ENCODE results near the gene IL25. TPM values are rescaled to one million over a fixed set of nuclear protein-coding genes. Genes with fewer than 3 reads are reported as not detected.
A peak's percentile ranks its signal among the peaks of the same experiment; 100 is the strongest.

The IL25 gene
- total and polyA plus RNA-seq, 4 experiments from 2014 or later, result not detected

DNA sequence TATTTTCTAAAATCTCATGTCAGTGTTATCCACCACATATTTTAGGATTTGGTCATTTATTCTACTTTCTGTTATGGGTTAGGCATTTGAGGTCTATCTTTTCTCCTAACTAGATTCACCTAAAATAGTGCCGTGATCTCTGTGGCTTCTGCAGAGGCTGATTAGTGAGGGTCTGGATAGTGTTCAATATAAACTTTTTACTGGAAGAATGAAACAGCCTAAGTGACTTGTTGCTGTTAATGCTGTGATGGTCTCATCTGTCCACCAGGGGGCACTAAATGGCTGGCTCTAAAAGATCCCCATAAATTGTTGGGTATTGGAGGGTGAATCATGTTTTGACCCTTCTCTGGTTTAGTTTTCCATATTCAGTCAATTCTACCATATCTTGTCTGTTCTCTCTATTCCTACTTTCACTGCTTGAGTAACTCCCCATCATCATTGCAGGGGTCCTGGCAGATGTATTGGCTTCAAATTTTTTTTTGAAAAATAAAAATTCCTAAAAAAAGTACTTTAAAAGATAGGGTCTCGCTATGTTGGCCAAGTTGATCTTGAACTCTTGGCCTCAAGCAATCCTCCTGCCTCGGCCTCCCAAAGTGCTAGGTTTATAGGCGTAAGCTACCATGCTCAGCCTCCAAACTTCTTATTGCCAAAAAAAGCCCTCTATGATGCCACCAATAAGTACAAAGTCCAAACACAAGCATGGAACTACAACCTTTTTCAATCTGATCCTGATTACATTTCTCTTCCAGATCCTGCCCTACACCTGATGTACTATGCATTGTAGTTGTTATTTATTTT is 44.5 kb upstream of the IL25 start:
- Mint-ChIP-seq H3K4me3 (no peak overlapping the region), H3K9me3 (no peaks in the 10 kb centered on the region), H3K4me1 (peaks cover 3 to 8% (median 5%) of the 10 kb centered on the region in 4 donors), H3K27me3 (peaks cover 0 to 2% of the 10 kb centered on the region in 2 donors), H3K36me3 (peaks cover 16 to 27% of the 10 kb centered on the region in 2 donors), H3K27ac (peak overlapping the region in 2 of 7 donors; percentile 28 to 60)
- Histone ChIP-seq H3K36me3 (ENCODE audit: insufficient read depth, low read length) (peaks cover 18% of the 10 kb centered on the region), H3K27ac (ENCODE audit: low read depth, low read length) (no peak overlapping the region), H3K4me1 (ENCODE audit: insufficient read depth, low read length) (peaks cover 9% of the 10 kb centered on the region), H3K4me3 (ENCODE audit: low read length in 2 of 2) (no peak overlapping the region), H3K9me3 (ENCODE audit: control insufficient read depth in 1 of 2, low read length in 2 of 2) (no peaks in the 10 kb centered on the region), H3K27me3 (ENCODE audit: insufficient read depth, low read length) (no peaks in the 10 kb centered on the region)
- ChIA-PET POLR2A (ENCODE audit: partially characterized antibody) (interaction anchor here (0.8 to 1.5 kb wide), 2 partner anchors 26 to 42 kb away, joined by 3 read pairs; partner anchors contain the start of gene HOMEZ), CTCF (ENCODE audit: partially characterized antibody) (interaction anchor here (1.2 to 3.0 kb wide), 10 partner anchors 17 to 232 kb away, joined by 4 to 25 read pairs (median 6); no protein-coding TSS in a partner anchor)
- intact Hi-C loops (cut with micrococcal nuclease), result loop anchor here (1.0 to 10.0 kb wide), 5 partner anchors 52 to 733 kb away; partner anchors contain the start of gene ABHD4
- DNase-seq, result peak; percentile 48 to 64 (median 60)

DNA sequence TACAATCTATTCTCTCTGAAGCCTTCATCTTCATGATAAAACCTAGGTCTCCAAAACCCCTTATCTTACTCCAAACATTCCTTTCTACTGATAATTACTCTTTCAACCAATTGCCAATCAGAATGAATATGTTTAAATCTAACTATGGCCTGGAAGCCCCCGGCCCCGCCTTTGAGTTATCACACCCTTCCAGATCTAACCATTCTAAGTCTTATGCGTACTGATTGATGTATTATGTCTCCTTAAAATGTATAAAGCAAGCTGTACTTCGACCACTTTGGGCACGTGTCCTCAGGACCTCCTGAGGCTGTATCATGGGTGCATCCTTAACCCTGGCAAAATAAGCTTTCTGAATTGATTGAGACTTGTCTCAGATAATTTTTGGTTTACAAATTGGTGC is 37.0 kb upstream of the IL25 start:
- Mint-ChIP-seq H3K27ac (no peak overlapping the region), H3K36me3 (no peaks in the 10 kb centered on the region), H3K4me3 (no peak overlapping the region), H3K9me3 (peaks cover 0 to 4% (median 0%) of the 10 kb centered on the region in 8 donors), H3K4me1 (no peaks in the 10 kb centered on the region), H3K27me3 (peaks cover 12 to 18% of the 10 kb centered on the region in 2 donors)
- H3K27ac ChIP-seq (ENCODE audit: low read depth, low read length), result no peak overlapping the region
- intact Hi-C loops (cut with micrococcal nuclease), result no loop called here
- ChIA-PET POLR2A (ENCODE audit: partially characterized antibody) (interaction anchor here (1.0 kb wide), 1 partner anchor 14 kb away, joined by 3 read pairs; no protein-coding TSS in a partner anchor), CTCF (ENCODE audit: partially characterized antibody) (interaction anchor here (1.3 kb wide), 1 partner anchor 45 kb away, joined by 4 read pairs; no protein-coding TSS in a partner anchor)
- no peaks in the 10 kb centered on the region for H3K4me1 ChIP-seq (ENCODE audit: insufficient read depth, low read length)
- no peaks in the 10 kb centered on the region for H3K36me3 ChIP-seq (ENCODE audit: insufficient read depth, low read length)
- no peak overlapping the region for H3K4me3 ChIP-seq (ENCODE audit: low read length in 2 of 2)
- no peaks in the 10 kb centered on the region for H3K27me3 ChIP-seq (ENCODE audit: insufficient read depth, low read length)
- DNase-seq, result no peak
- H3K9me3 ChIP-seq (ENCODE audit: control insufficient read depth in 1 of 2, low read length in 2 of 2), result no peaks in the 10 kb centered on the region

DNA sequence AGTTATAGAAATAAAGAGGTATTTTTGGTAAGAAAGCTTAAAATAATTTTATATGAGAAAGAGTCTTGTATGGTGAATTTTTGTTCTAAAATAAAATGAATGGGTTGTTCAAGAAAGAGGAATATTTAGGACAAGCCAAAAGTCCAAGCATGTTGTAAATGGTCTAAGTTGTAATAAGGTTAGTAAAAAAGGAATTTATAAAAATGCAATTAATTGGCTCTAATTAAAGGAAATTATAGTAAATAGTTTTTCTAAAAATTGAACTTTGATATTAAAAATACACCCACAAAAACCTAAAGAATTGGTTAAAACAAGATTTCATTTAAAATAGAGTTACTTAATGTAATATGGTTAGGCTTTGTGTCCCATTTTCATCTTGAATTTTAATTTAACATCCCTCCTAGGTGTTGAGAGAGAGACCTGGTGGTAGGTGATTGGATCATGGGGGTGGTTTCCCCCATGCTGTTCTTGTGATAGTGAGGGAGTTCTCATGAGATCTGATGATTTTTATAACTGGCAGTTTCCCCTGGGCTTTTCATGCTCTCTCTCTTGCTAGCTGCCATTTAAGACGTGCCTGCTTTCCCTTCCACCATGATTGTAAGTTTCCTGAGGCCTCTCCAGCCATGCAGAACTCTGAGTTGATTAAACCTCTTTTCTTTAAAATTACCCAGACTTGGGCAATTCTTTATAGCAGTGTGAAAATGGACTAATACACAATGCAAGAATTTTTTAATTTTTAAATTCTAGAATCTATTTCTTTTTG is 32.9 kb upstream of the IL25 start:
- no peak for DNase-seq
- CTCF ChIA-PET (ENCODE audit: partially characterized antibody), result interaction anchor here (1.4 kb wide), 1 partner anchor 41 kb away, joined by 4 read pairs; no protein-coding TSS in a partner anchor
- H3K4me1 ChIP-seq (ENCODE audit: insufficient read depth, low read length), result no peaks in the 10 kb centered on the region
- Mint-ChIP-seq H3K27ac (no peak overlapping the region), H3K4me3 (no peak overlapping the region), H3K9me3 (peaks cover 0 to 2% (median 0%) of the 10 kb centered on the region in 8 donors), H3K27me3 (peaks cover 15 to 17% of the 10 kb centered on the region in 2 donors), H3K36me3 (no peaks in the 10 kb centered on the region), H3K4me1 (no peaks in the 10 kb centered on the region)
- H3K9me3 ChIP-seq (ENCODE audit: control insufficient read depth in 1 of 2, low read length in 2 of 2), result no peaks in the 10 kb centered on the region
- no peaks in the 10 kb centered on the region for H3K27me3 ChIP-seq (ENCODE audit: insufficient read depth, low read length)
- POLR2A ChIA-PET (ENCODE audit: partially characterized antibody), result no interaction called here
- H3K27ac ChIP-seq (ENCODE audit: low read depth, low read length), result no peak overlapping the region
- no peak overlapping the region for H3K4me3 ChIP-seq (ENCODE audit: low read length in 2 of 2)
- no peaks in the 10 kb centered on the region for H3K36me3 ChIP-seq (ENCODE audit: insufficient read depth, low read length)
- intact Hi-C loops (cut with micrococcal nuclease), result no loop called here

DNA sequence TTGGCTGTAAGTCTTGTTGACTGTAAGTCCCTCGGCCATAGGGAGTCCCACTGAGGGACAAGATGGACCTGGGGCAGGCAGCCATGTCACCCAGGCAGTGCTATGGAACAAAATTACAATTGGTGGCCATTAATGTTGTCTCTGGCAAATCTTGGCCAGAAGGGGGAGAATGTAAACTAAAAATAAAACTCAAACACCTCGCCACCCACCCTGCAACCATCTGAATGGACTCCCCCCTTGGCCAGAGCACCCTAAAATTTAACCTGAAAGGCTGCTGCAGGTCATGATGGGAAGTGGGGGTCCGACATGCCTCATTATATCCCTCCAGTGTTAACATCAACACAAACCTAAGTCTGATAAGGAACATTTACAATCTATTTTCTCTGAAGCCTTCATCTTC is 28.1 kb upstream of the IL25 start:
- Histone ChIP-seq H3K27ac (ENCODE audit: low read depth, low read length) (no peak overlapping the region), H3K9me3 (ENCODE audit: control insufficient read depth in 1 of 2, low read length in 2 of 2) (no peaks in the 10 kb centered on the region), H3K36me3 (ENCODE audit: insufficient read depth, low read length) (no peaks in the 10 kb centered on the region), H3K4me1 (ENCODE audit: insufficient read depth, low read length) (no peaks in the 10 kb centered on the region), H3K4me3 (ENCODE audit: low read length in 2 of 2) (no peak overlapping the region), H3K27me3 (ENCODE audit: insufficient read depth, low read length) (no peaks in the 10 kb centered on the region)
- H3K4me1 Mint-ChIP-seq, result no peaks in the 10 kb centered on the region
- ChIA-PET CTCF (ENCODE audit: partially characterized antibody) (interaction anchor here (1.2 to 1.8 kb wide), 3 partner anchors 16 to 36 kb away, joined by 5 to 6 read pairs (median 5); no protein-coding TSS in a partner anchor), POLR2A (ENCODE audit: partially characterized antibody) (no interaction called here)
- DNase-seq, result no peak
- H3K9me3 Mint-ChIP-seq, result peaks cover 0 to 2% (median 0%) of the 10 kb centered on the region in 8 donors
- no peak overlapping the region for H3K4me3 Mint-ChIP-seq
- H3K27me3 Mint-ChIP-seq, result peaks cover 3 to 7% of the 10 kb centered on the region in 2 donors
- no peaks in the 10 kb centered on the region for H3K36me3 Mint-ChIP-seq
- intact Hi-C loops (cut with micrococcal nuclease), result no loop called here
- H3K27ac Mint-ChIP-seq, result no peak overlapping the region

DNA sequence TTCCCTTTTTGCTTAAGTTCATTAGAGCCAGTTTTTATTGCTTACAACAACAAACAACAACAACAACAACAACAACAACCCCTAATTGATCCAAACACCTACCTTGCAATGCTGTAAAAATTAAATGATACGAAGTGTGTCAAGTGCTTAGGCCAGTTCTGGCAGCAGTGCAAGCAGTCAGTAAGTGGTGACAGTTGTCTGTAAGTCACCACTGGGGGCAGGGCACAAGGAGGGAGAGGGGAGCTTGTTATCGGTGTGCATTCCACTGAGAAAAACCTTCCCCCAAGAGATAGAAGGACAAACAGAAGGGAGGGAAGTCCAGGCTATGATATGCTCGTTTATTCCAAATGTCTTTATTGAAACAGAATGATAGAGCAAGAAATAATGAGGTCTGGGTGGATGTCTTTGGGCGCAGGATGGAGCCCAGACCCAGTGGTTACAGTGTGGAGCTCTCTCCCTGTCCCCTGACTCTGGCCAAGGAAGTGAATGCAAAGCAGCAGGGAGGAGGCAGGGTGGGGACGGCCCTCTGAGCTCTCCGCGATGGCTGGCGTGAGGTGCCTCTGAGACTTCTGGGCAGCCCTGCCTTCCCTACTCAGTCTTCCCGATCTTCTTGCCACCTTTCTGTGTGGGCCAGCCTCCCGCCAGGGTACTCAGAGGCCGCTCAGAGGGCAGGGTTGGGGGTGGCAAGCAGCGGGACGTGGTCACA is 26.5 kb upstream of the IL25 start:
- H3K27me3 ChIP-seq (ENCODE audit: insufficient read depth, low read length), result no peaks in the 10 kb centered on the region
- POLR2A ChIA-PET (ENCODE audit: partially characterized antibody), result no interaction called here
- peaks cover 13 to 17% of the 10 kb centered on the region in 2 donors for H3K27me3 Mint-ChIP-seq
- H3K4me3 Mint-ChIP-seq, result no peak overlapping the region
- intact Hi-C loops (cut with micrococcal nuclease), result no loop called here
- no peaks in the 10 kb centered on the region for H3K36me3 ChIP-seq (ENCODE audit: insufficient read depth, low read length)
- peaks cover 1 to 7% (median 4%) of the 10 kb centered on the region in 4 donors for H3K4me1 Mint-ChIP-seq
- no peaks in the 10 kb centered on the region for H3K4me1 ChIP-seq (ENCODE audit: insufficient read depth, low read length)
- H3K27ac Mint-ChIP-seq, result peak overlapping the region in 1 of 7 donors; percentile 49
- H3K4me3 ChIP-seq (ENCODE audit: low read length in 2 of 2), result no peak overlapping the region
- no peaks in the 10 kb centered on the region for H3K9me3 Mint-ChIP-seq
- H3K9me3 ChIP-seq (ENCODE audit: control insufficient read depth in 1 of 2, low read length in 2 of 2), result no peaks in the 10 kb centered on the region
- no peak for DNase-seq
- no peaks in the 10 kb centered on the region for H3K36me3 Mint-ChIP-seq
- no peak overlapping the region for H3K27ac ChIP-seq (ENCODE audit: low read depth, low read length)
- CTCF ChIA-PET (ENCODE audit: partially characterized antibody), result interaction anchor here (1.2 to 1.8 kb wide), 4 partner anchors 15 to 34 kb away, joined by 3 to 6 read pairs (median 5); no protein-coding TSS in a partner anchor

DNA sequence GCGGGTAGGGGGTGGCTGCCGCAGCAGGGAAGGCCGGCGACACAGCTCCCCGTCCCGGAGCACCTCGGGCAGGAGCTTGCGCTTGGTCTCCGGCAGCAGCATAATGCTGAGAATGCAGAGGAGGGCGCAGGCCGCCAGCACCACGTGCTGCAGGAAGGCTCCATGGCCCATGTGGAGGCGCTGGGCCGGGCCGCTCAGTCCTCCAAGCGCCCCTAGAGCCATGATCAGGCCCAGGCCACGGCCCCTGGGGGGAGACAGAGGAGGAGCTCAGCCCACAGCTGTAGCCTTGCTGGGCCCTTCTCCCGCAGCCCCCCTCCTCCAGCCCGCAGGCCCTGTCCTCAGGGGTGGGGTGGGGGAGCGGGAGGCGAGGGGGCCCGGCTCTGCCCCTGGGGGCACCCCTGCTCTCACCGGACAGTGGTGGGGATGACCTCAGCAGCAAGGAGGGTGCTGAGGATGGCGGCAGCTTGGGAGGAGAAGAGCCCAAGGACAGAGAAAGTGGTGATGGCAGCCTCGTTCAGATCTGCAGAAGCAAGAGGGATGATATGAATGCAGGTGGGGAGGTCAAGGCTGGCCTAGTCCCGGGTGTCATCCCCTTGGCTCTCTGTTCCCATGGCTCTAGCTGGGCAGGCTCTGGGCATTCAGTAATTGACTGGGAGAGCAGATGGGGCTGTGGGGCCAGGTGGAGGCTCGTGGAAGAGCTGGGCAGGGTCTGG is 25.8 kb upstream of the IL25 start:
- no peak overlapping the region for H3K27ac ChIP-seq (ENCODE audit: low read depth, low read length)
- CTCF ChIA-PET (ENCODE audit: partially characterized antibody), result no interaction called here
- Mint-ChIP-seq H3K36me3 (no peaks in the 10 kb centered on the region), H3K4me1 (peaks cover 4 to 11% (median 8%) of the 10 kb centered on the region in 4 donors), H3K9me3 (no peaks in the 10 kb centered on the region), H3K4me3 (no peak overlapping the region), H3K27ac (no peak overlapping the region), H3K27me3 (peaks cover 17 to 20% of the 10 kb centered on the region in 2 donors)
- H3K9me3 ChIP-seq (ENCODE audit: control insufficient read depth in 1 of 2, low read length in 2 of 2), result no peaks in the 10 kb centered on the region
- no peak overlapping the region for H3K4me3 ChIP-seq (ENCODE audit: low read length in 2 of 2)
- POLR2A ChIA-PET (ENCODE audit: partially characterized antibody), result no interaction called here
- no peak for DNase-seq
- peaks cover 5% of the 10 kb centered on the region for H3K4me1 ChIP-seq (ENCODE audit: insufficient read depth, low read length)
- H3K27me3 ChIP-seq (ENCODE audit: insufficient read depth, low read length), result no peaks in the 10 kb centered on the region
- intact Hi-C loops (cut with micrococcal nuclease), result no loop called here
- no peaks in the 10 kb centered on the region for H3K36me3 ChIP-seq (ENCODE audit: insufficient read depth, low read length)
